Nephron progenitor cell (in vitro differentiated cells): ENCODE measurements around the gene NUDCD3.
"Not testable (repeated sequence)": the region's sequence is repeated elsewhere in the genome, so short reads cannot be mapped to it uniquely, and the experiment has no call there.

Experiments
- DNase-seq: peaks from one replicate; pipeline ENCODE4 v3.0.0; 2021
- H3K27ac Mint-ChIP-seq: 2 replicates; pipeline ENCODE4 v1.8.0; 2021; ENCODE audit warnings: mild to moderate bottlenecking, moderate library complexity, mixed read lengths
- H3K27me3 Mint-ChIP-seq: 2 replicates; pipeline ENCODE4 v1.8.0; 2021; ENCODE audit warnings: mild to moderate bottlenecking, low read depth, mixed read lengths; ENCODE audit not compliant: poor library complexity
- H3K36me3 Mint-ChIP-seq: 2 replicates; pipeline ENCODE4 v1.8.0; 2021; ENCODE audit warnings: low read depth, mixed read lengths
- H3K4me1 Mint-ChIP-seq: 2 replicates; pipeline ENCODE4 v1.8.0; 2021; ENCODE audit warnings: mixed read lengths
- H3K4me3 Mint-ChIP-seq: 2 replicates; pipeline ENCODE4 v1.8.0; 2021; ENCODE audit warnings: mild to moderate bottlenecking, moderate library complexity, mixed read lengths
- H3K9me3 Mint-ChIP-seq: 2 replicates; pipeline ENCODE4 v1.8.0; 2021; ENCODE audit warnings: mild to moderate bottlenecking, moderate library complexity, mixed read lengths
- CTCF ChIP-seq: fragments of 200-600 bp; sonication (generic); IDR thresholded peaks from 2 replicates; pipeline ENCODE4 v1.5.0; 2021; ENCODE audit warnings: antibody characterized with exemption

The NUDCD3 gene

GRCh38 chr7:44511863-44512468 lies 21.5 kb upstream of the NUDCD3 start:
- H3K9me3 Mint-ChIP-seq: peaks cover 26% of the 10 kb centered on the region
- no peak for TF ChIP-seq CTCF
- DNase-seq: no peak
- no peaks in the 10 kb centered on the region for H3K4me1 Mint-ChIP-seq
- H3K36me3 Mint-ChIP-seq: no peaks in the 10 kb centered on the region
- H3K27me3 Mint-ChIP-seq: peaks cover 23% of the 10 kb centered on the region
- no peak overlapping the region for H3K27ac Mint-ChIP-seq
- H3K4me3 Mint-ChIP-seq: no peak overlapping the region

GRCh38 chr7:44511236-44511635 lies 20.8 kb upstream of the NUDCD3 start:
- no peak for DNase-seq
- H3K27ac Mint-ChIP-seq: no peak overlapping the region
- no peaks in the 10 kb centered on the region for H3K4me1 Mint-ChIP-seq
- TF ChIP-seq CTCF: no peak
- peaks cover 33% of the 10 kb centered on the region for H3K9me3 Mint-ChIP-seq
- H3K27me3 Mint-ChIP-seq: peaks cover 27% of the 10 kb centered on the region
- no peaks in the 10 kb centered on the region for H3K36me3 Mint-ChIP-seq
- H3K4me3 Mint-ChIP-seq: no peak overlapping the region

- Mint-ChIP-seq H3K36me3 (no peaks in the 10 kb centered on the region), H3K4me1 (no peaks in the 10 kb centered on the region), H3K27me3 (peaks cover 36% of the 10 kb centered on the region), H3K27ac (no peak overlapping the region), H3K9me3 (peaks cover 37% of the 10 kb centered on the region), H3K4me3 (no peak overlapping the region)
- no peak for TF ChIP-seq CTCF
- no peak for DNase-seq
These were observed 18.0 kb upstream of the NUDCD3 start for GRCh38 chr7:44508328-44509030.

GRCh38 chr7:44506592-44507288 lies 16.3 kb upstream of the NUDCD3 start:
- Mint-ChIP-seq H3K9me3 (peaks cover 37% of the 10 kb centered on the region), H3K27me3 (peaks cover 50% of the 10 kb centered on the region)
- H3K27ac Mint-ChIP-seq, DNase-seq, H3K36me3 Mint-ChIP-seq, H3K4me1 Mint-ChIP-seq, H3K4me3 Mint-ChIP-seq: not testable (repeated sequence)

- Mint-ChIP-seq H3K27ac (no peak overlapping the region), H3K27me3 (peaks cover 54% of the 10 kb centered on the region), H3K36me3 (no peaks in the 10 kb centered on the region), H3K9me3 (peaks cover 37% of the 10 kb centered on the region), H3K4me3 (no peak overlapping the region), H3K4me1 (no peaks in the 10 kb centered on the region)
- no peak for DNase-seq
- TF ChIP-seq CTCF: no peak
These were observed 15.1 kb upstream of the NUDCD3 start for GRCh38 chr7:44505595-44505994.

GRCh38 chr7:44498230-44498954 lies 7.9 kb upstream of the NUDCD3 start:
- no peak for TF ChIP-seq CTCF
- no peak for DNase-seq
- Mint-ChIP-seq H3K4me3 (no peak overlapping the region), H3K27me3 (peaks cover 72% of the 10 kb centered on the region), H3K36me3 (no peaks in the 10 kb centered on the region), H3K27ac (no peak overlapping the region), H3K4me1 (no peaks in the 10 kb centered on the region), H3K9me3 (no peaks in the 10 kb centered on the region)
